HG02588 (cell line): Measurements from ENCODE around the gene DCX.

Experiments used
- ATAC-seq: cut with Tn5 transposase; IDR thresholded peaks from one replicate; pipeline ENCODE4 v1.9.1; 2021; ENCODE audit warnings: mild to moderate bottlenecking, moderate library complexity; ENCODE audit not compliant: unreplicated experiment

DCX gene

DNA sequence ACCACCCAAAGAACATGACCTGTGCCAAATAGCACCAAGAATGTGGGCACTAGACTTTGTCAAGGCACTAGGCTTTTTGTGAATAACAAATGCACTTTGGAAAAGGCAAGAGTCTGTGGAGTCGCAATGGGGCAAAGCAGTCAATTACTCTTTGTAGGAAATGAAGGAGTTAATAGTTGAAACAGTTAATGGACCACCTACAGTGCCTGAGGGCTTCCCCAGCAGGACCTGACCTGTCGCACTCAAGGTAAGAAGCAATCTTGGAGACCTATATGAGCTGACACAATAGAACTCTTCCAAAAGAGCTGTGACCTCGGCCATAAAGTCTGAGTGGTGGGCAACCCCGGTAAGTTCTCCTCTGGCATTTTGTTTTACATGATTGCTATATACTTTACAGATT lies 92.5 kb downstream of the DCX start:
- no peak for ATAC-seq

DNA sequence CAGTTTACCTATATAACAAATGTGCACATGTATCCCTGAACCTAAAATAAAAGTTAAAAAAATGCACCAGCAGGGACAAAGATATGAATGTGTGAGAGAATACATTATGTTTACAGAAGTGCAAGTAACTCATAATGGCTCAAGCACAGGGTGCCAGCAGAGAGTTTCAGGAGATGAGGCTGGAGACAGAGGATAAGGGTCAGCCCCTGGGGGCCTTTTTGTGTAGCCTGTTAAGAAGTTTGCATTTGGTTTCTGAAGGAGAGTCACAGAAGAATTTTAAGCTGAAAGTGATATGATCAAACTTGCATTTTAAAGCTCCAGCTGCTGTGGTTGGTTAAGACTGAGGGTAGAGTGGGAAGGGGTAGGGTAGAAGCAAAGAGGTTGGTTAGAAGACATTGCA lies 93.1 kb downstream of the DCX start:
- no peak for ATAC-seq

DNA sequence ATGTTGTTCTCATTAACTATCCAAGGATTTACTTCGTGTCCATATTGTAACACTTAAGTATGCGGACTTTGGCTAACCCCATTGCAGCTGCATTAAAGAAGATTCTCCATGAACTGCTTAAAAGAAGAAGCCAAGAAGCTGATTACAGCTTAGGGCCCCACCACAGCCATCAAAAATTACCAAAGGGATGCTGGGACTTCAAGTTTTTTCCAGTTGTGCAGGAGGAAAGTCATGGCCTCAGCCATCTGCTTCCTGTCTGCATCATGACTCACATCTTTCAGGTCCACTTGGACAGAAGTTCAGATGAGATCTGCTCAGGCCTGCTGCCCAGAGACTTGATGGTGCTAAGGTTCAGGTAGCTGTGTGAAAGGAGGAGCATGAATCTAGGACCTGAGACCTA lies 102.9 kb downstream of the DCX start:
- ATAC-seq: no peak

DNA sequence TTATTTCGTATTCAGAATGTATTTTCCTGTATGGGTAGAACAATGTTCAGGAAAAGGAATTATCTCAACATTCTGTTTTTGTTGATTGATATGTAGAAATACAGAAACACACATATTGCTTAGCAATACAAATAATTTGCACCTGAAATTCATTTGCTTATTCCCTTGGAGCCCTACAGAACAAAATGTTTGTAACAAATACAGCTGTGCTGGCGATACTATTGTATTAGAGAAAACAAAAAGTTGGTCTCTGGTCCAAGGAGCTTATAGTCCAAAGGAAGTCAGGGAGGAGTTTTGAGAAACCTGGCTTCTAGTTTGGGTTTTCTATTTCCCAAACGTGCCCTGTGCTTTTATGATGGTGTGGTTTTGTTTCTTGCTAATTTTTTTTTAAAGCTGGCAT lies 104.0 kb downstream of the DCX start:
- no peak for ATAC-seq

DNA sequence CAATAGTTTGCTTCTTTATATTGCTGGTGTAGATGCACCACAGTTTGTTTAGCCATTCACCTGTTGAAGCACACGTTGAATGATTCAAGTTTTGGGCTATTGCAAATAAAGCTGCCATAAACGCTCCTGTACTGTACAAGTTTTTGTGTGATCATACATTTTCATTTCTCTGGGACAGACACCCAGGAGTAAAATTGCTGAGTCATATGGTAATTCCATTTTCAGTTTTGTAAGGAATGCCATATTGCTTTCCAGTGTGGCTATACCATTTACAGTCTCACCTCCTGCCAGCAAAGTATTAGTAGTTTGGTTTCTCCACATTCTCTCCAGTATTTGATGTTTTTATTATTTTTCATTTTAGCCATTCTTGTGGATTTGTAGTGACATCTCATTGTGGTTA lies 109.7 kb downstream of the DCX start:
- no peak for ATAC-seq

DNA sequence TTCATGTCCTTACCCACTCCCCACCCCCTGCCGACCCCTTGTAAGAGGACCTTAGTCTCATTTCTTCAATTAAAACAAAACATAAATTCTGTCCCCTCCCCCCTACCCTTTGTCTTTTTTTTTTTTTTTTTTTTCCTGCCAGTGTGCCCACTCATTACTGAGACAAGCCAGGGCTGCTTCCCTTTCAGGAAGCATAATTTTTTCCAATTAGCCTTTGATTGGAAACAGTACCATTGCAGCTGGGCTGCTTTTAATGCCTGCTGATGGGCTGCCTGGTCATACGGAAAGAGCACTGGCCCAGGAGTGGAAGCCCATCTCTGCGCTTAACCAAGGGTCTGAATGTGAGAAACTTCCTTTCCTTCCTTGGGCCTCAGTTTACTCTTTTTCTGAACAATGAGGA lies 123.2 kb downstream of the DCX start:
- ATAC-seq: no peak

DNA sequence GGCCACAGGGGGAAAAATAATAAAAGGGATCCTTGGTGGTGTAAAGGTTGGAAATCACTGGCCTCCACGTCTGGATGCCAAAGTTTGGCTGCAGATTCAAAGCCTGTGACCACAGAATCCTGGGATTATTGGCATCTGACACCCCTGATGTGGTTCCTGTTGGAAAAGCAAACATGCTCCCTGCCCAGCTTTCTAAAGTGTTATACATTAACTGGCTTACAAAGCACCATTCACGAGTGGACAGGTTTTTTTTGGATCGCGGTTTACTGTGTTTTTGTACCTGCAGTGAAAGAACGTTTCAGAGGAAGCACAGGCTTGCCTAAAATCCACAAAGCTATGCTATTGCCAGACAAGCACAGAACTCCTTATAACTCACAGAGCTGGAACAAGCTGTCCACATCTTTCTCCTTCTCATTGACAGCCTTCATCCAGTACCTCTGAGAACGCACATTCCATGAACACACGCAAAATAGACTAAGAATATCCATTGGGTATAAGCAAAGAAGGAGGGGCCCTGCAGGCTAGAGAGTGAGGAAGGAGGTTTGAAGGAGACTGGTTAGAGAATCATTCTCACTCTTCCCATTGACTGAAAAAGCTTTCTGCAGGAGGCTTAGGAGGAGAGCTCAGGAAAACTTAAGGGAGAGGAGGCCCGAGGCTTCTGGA lies 127.2 kb downstream of the DCX start:
- no peak for ATAC-seq

DNA sequence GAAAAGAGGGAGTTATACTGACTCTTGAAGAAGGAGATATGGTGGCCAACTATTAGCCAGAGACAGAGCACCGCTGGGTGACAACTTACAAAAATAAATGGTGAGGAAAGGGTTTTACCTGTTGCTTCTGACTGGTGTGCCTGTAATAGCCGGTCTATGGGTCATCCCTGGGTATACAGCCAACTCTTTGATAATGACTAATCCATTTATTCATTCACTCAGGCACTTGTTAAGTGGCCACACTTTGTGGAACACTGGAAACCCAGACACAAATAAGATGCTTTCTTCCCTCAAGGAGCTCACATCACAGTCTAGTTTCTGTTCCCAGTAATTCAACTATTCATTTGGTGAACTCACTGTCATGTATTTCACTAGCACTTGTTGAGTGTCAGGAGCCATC lies 128.5 kb downstream of the DCX start:
- ATAC-seq: no peak

DNA sequence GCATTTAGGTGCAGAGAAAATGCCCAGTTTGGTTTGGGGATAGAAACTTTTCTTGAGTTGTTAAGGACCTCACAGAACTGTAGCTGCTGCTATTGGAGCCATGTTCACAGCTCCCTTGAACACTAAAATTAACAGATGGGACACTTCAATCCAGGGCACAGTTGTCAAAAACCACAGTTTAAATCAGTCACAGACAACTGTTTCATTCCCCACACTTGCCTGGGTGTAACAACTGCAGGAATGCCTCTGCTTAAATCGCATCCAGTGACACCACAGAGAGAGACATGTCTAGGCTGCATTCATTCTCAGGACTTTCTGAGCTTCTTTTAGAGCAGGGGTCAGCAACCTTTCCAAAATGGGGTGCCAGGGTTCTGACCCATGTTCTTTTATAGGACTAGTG lies 129.0 kb downstream of the DCX start:
- no peak for ATAC-seq

DNA sequence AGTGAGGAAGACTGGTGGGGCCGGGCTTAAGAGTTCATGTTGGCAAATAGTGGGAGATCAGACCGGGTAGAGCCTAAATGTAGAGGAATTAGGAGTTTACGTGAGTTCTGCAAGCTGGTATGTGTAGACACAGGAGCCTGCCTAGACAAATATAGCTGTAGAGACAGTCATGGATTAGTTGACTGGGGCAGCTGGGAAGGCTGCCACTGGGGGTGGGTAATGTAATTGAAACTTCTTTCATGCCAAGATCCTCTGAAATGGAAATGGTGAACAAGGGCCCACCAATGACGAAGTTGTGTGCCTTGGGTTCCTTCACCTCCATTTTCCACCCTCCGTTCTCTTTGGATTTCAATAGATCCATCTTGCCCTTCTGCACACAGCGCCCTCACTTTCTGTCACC lies 129.9 kb downstream of the DCX start:
- no peak for ATAC-seq

DNA sequence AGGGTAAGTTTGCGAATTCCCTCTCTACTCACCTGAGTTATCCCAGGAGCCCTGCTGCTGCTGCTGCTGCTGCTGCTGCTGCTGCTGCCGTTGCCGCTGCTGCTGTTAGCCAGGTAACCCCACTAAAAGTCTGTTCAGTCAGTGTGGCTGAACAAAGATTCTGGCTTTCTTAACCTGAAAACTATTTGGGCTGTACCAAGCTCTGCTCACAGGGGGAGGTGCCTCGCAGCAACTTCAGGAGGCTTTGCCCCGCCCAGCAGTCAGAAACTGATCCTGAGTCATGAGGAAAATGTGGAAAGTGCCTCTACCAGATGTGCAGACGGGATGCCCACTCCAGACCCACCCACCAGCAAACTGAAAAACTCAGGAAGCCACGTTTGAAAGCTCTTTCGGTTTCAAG lies 141.7 kb downstream of the DCX start, which contains the start of gene CAPN6:
CAPN6 (minus strand) TSS at position 145 of the 400 bp plus-strand sequence. CDS start 6,547 bp downstream, outside the sequence.
- no peak for ATAC-seq

DNA sequence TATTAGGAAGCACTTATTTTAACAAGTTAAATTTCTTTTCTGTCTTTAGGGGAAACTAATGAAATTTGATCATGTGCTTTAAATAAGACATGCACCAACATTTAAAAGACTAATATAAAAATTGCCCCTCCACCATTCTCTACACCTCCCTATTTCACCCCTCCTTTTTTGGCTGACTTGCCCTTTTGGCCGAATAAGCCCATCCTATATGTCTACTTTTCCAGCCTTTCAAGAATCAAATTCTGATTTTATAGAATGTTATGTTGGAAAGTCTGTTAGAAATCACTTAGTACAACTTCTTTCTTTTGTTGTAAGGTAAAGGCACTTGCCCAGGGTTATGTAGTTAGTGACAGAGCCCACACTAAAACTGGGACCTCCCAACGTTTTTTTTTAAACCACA lies 143.5 kb downstream of the DCX start:
- no peak for ATAC-seq

DNA sequence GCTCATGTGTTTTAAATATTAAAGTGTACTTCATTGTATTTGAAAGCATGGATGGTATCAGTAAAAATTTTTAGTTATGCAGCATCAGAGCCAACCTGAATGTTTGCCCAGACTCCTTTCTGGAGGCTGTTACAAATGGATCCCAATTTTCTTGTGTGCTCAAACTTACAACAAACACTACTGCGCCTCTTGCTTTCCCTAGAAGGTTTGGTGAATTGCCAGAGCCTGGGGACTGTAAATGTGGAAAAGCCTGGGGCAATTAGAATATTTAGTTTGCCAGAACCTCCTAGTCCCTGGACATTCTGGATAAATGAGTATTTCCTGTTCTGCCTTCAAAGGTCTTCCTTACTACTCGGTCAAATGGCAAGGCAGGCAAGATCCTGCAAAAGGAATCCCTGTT lies 146.5 kb downstream of the DCX start:
- no peak for ATAC-seq

DNA sequence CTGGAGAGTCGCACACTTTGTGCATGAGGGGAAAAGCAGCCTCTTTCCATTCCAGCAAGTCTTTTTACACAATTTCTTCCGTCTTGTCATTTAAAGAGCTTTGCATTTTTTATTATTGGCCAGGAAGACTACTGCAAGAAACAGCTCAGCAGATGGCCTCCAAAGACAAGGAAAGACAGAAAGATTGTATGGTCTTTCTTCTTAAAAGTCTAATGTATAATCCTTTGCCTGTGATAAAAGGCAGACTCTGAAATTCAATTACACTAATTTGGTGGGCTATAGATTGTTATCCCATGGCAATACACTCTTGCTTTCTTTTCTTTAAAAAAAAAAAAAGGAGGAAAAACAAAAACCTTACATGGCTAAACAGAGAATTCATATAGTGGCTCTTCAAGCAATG lies 147.6 kb downstream of the DCX start:
- no peak for ATAC-seq

DNA sequence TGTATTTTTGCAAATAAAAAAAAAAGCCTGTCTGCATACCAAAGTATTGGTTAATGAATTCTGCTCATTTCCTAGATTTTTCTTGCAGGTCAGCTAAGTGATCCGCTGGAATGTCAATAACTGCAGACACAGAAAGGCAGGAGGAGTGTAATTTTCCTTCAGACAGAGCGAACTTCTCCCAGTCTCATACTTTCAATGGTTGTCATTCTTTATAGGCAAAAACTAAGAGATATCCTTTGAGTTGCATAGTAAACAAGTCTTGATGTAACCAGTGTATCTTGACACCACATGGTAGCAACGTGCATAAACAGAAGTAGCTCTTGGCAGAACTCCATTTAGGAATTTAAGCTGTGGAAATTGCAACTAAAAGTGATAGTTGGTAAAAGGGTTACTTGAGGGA lies 149.9 kb downstream of the DCX start:
- no peak for ATAC-seq

DNA sequence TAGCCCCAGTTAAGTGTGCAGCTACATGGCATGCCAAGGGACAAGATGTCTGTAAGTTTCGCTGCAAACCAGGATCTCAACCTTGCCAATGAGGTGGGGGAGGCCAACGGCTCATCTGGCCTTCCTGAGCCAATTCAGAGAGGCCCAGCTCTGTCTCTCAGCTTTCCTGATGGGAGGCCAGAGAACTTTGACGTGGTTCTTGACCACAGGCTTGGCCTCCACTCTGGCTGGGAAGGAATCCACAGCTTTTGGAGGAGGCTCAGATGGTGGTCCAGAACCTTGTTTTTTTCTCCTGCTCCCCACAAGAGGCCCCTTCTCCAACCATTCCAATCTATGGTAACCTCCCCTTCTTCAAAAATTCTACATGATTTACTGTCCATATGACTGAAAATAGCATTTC lies 151.5 kb downstream of the DCX start:
- ATAC-seq: no peak

DNA sequence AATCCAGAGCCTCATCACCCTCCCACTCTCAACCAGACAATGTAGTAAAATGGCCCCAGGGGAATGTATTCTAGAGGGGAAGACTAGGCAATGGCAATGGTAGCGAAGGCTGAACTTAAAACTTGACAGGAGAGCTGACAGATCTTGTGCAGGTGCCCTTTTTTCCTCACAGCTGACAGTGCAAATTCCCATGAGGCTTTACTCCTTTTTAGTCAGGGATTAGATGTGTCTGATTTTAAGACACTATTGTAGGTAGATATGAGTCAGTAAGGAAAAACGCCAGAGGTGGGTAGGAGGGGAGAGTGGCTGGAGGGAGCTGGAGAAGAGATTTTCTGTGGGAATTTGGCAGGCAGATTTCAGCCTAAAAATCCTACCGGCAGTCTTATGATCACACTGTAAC lies 152.4 kb downstream of the DCX start:
- ATAC-seq: no peak

DNA sequence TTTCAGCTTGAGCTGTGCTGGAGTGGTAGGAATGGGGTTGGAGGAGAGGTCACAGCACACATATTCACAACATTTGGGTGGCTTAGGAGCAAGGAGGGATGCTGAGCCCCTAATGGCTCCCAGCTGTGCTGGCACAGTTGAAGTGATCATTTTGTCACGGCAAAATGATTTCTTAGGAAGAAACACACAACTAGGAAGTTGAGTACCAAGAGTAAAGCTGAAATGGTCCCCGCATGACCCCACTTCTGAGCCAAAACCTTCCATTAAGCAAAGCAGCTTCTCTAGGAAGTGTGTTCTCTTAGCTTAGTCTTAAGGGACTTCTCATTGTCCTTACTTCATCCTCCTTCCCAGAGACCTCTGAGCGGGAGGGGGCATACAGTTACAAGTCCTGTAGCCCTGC lies 154.3 kb downstream of the DCX start:
- ATAC-seq: no peak

DNA sequence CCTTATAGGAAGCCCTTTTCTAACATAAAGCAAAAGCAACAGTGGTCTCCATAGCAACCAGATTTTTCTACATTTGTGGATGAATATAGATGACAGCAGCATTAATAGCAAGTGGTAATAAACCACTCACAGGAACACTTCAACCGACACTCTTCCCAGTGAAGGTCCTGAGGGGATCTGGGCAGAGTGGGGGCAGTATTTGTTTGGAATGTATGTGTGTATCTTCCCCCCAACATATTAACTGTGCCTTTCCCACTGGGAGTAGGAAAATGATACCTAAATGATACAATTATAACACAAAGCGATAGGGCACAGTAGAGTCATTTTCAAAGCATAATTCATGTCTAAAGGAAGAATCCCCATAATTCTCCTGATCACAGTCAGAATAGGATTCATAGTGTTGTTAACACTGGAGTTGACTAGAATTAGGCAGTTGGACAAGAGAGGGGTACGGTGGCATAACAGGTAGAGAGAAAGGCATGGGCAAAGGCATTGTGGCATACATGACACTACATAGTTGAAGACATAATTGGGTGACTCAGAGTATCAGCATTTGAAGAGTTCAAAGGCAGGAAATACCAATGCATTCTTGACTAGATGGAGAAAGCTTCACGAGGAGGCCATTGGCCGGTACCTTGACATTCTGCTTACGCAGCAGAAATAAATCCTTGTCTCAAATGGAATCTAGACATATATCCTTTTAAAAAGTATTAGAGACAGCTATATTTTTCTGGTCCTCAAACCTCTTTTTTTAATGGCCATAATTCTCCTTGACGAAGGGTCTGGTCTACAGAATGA lies 156.9 kb downstream of the DCX start:
- ATAC-seq: no peak

DNA sequence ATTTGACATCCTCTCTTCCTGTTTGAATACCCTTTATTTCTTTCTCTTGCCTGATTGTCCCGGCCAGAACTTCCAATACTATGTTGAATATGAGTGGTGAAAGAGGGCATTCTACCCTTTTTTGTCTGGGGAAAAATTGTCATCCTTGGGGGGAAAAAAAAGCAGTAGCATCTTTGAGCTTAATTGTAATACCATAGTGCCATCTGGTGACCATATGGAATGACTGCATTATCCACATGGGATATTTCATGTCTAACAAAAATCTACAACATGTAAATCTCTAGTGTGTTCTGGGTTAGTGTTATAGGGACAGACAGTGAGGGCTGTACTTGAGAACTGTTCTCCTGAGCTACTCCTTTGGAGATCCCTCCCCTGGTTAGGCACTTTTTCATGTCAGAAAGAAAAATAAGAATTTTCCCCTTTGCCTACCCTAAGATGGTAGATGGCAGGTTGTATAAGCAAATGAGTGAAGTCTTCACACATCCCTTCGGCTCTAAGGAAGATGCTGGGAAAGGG lies 167.7 kb downstream of the DCX start:
- ATAC-seq: no peak
